Keratinocyte (primary cell): ENCODE measurements around the gene TSHZ3. TPM values are rescaled to one million over a fixed set of nuclear protein-coding genes. Genes with fewer than 3 reads are reported as not detected.

Experiments used
- DNase-seq: peaks from one replicate; pipeline ENCODE4 v3.0.0-alpha.2; 2011; ENCODE audit warnings: low read depth, missing footprints, low spot score
- FAIRE-seq: peaks from 2 replicates; lab custom pipeline; 2011; peaks lifted over from hg19 to GRCh38; lab: Jason Lieb, UNC
- H2AFZ ChIP-seq: 2 replicates; pipeline ENCODE4 v1.6.0; 2012; ENCODE audit warnings: low read length, control low read depth, inconsistent platforms; ENCODE audit not compliant: control insufficient read depth
- H3K27ac ChIP-seq: 2 replicates; pipeline ENCODE4 v1.5.1; 2011; ENCODE audit warnings: low read length; ENCODE audit not compliant: control insufficient read depth, insufficient read depth
- H3K27me3 ChIP-seq: 3 replicates; pipeline ENCODE4 v1.6.0; 2011; ENCODE audit warnings: low read length; ENCODE audit not compliant: control insufficient read depth, insufficient read depth; ENCODE audit errors: extremely low read depth
- H3K36me3 ChIP-seq, 2 experiments: 2 replicates in 1 of 2; 3 replicates in 1 of 2; pipeline ENCODE4 v1.5.1; 2011; ENCODE audit warnings: low read length in 2 of 2, mild to moderate bottlenecking in 1 of 2; ENCODE audit not compliant: control insufficient read depth in 2 of 2, insufficient read depth in 2 of 2; ENCODE audit errors: extremely low read depth in 1 of 2
- H3K4me1 ChIP-seq: 3 replicates; pipeline ENCODE4 v1.5.1; 2011; ENCODE audit warnings: low read length; ENCODE audit not compliant: control insufficient read depth, insufficient read depth; ENCODE audit errors: extremely low read depth
- H3K4me2 ChIP-seq: 3 replicates; pipeline ENCODE4 v1.6.0; 2011; ENCODE audit warnings: low read depth, low read length; ENCODE audit not compliant: control insufficient read depth, insufficient read depth; ENCODE audit errors: extremely low read depth
- H3K4me3 ChIP-seq, 3 experiments: fragments of 200-600 bp in 1 of 3; sonication (generic) in 1 of 3; 2 replicates in 2 of 3; 3 replicates in 1 of 3; pipeline ENCODE4 v1.5.1; 2011 to 2016; ENCODE audit warnings: low read length in 3 of 3, mild to moderate bottlenecking in 3 of 3, control low read depth in 2 of 3, inconsistent platforms in 1 of 3, low read depth in 1 of 3, mixed read lengths in 1 of 3, mixed run types in 1 of 3, moderate library complexity in 1 of 3; ENCODE audit not compliant: control insufficient read depth in 2 of 3, insufficient read depth in 2 of 3; ENCODE audit errors: extremely low read depth in 1 of 3
- H3K79me2 ChIP-seq: 2 replicates; pipeline ENCODE4 v1.6.0; 2012; ENCODE audit warnings: low read length; ENCODE audit not compliant: control insufficient read depth, insufficient read depth
- H3K9ac ChIP-seq: 3 replicates; pipeline ENCODE4 v1.6.0; 2011; ENCODE audit warnings: low read length; ENCODE audit not compliant: control insufficient read depth, insufficient read depth; ENCODE audit errors: extremely low read depth
- H3K9me1 ChIP-seq: 3 replicates; pipeline ENCODE4 v1.6.0; 2011; ENCODE audit warnings: low read length; ENCODE audit not compliant: control insufficient read depth, insufficient read depth; ENCODE audit errors: extremely low read depth
- H3K9me3 ChIP-seq: 2 replicates; pipeline ENCODE4 v1.5.1; 2012; ENCODE audit warnings: low read depth, low read length; ENCODE audit not compliant: control insufficient read depth
- H4K20me1 ChIP-seq: 3 replicates; pipeline ENCODE4 v1.6.0; 2011; ENCODE audit warnings: low read length; ENCODE audit not compliant: control insufficient read depth, insufficient read depth; ENCODE audit errors: extremely low read depth
- CTCF ChIP-seq, 3 experiments: IDR thresholded peaks in 1 of 3; conservative IDR thresholded peaks in 1 of 3; optimal IDR thresholded peaks in 1 of 3; 2 replicates in 2 of 3; 3 replicates in 1 of 3; pipeline versions ENCODE3 to v1.5.1; 2011; ENCODE audit warnings: low read length in 3 of 3, mild to moderate bottlenecking in 3 of 3, moderate library complexity in 2 of 3, control low read depth in 1 of 3, inconsistent platforms in 1 of 3; ENCODE audit not compliant: insufficient read depth in 2 of 3; ENCODE audit errors: extremely low read depth in 1 of 3
- EZH2 ChIP-seq: IDR thresholded peaks from one replicate; pipeline ENCODE4 v1.6.1; 2012; ENCODE audit warnings: inconsistent platforms, mild to moderate bottlenecking, low read length, moderate library complexity
- dilution Hi-C: fragments of 300-500 bp; cut with MboI; formaldehyde crosslinking; loops from one replicate; pipeline ENCODE4 v1.7.0; 2020; ENCODE audit warnings: low sequenced_read_pairs; ENCODE audit not compliant: extremely low pct_ligation_motif_present
- polyA plus RNA-seq, 5 experiments: library from polyadenylated mRNA; depleted of rRNA in 3 of 5; stranded (reverse) in 3 of 5; stranded (forward) in 1 of 5; unstranded in 1 of 5; fragments of >200 nt; gene quantifications; 1 replicate in 1 of 5; 2 replicates in 3 of 5; 3 replicates in 1 of 5; pipeline versions ENCODE4 v1.2.1 to v1.2.3, GENCODE V29; 2011 to 2012; ENCODE audit warnings: missing spikeins in 2 of 5, low read depth in 1 of 5, low replicate concordance in 1 of 5

Gene TSHZ3
- polyA plus RNA-seq, 1 donor (not counting 4 experiments of a cell fraction or from before 2014, with no cell fraction given), result 3.6 TPM

GRCh38 chr19:31261603-31262212, 87.5 kb downstream of the TSHZ3 start:
- H2AFZ ChIP-seq, result no peak overlapping the region
- dilution Hi-C loops, result no loop called here

GRCh38 chr19:31261019-31261602, 88.1 kb downstream of the TSHZ3 start:
- Histone ChIP-seq H3K27ac (no peak overlapping the region), H3K9me1 (no peaks in the 10 kb centered on the region), H3K79me2 (no peaks in the 10 kb centered on the region), H3K4me3 (no peak overlapping the region), H3K9me3 (peaks cover 8% of the 10 kb centered on the region), H3K4me2 (no peak overlapping the region), H3K27me3 (no peaks in the 10 kb centered on the region), H3K9ac (no peak overlapping the region), H2AFZ (no peak overlapping the region), H3K36me3 (no peaks in the 10 kb centered on the region), H3K4me1 (peaks cover 3% of the 10 kb centered on the region), H4K20me1 (no peaks in the 10 kb centered on the region)
- FAIRE-seq (no peak), DNase-seq (no peak)
- TF ChIP-seq EZH2 (no peak), CTCF (optimal IDR thresholded peaks at IDR 0.05 in 1 of 3, IDR thresholded peaks at IDR 0.05 in 1 of 3, conservative IDR thresholded peaks at IDR 0.05 in 1 of 3; ENCODE audit: extremely low read depth in 1 of 3, insufficient read depth in 2 of 3, low read length in 3 of 3) (no peak)
- dilution Hi-C loops, result no loop called here

More at GRCh38 chr19:31261603-31262212, 87.5 kb downstream of the TSHZ3 start:
- peaks cover 8% of the 10 kb centered on the region for H3K9me3 ChIP-seq
- peaks cover 3% of the 10 kb centered on the region for H3K4me1 ChIP-seq
- DNase-seq (no peak), FAIRE-seq (no peak)
- TF ChIP-seq CTCF (optimal IDR thresholded peaks at IDR 0.05 in 1 of 3, IDR thresholded peaks at IDR 0.05 in 1 of 3, conservative IDR thresholded peaks at IDR 0.05 in 1 of 3; ENCODE audit: extremely low read depth in 1 of 3, insufficient read depth in 2 of 3, low read length in 3 of 3) (no peak), EZH2 (no peak)
- no peak overlapping the region for H3K9ac ChIP-seq
- no peaks in the 10 kb centered on the region for H3K79me2 ChIP-seq
- H3K36me3 ChIP-seq, result no peaks in the 10 kb centered on the region
- no peak overlapping the region for H3K4me3 ChIP-seq
- no peaks in the 10 kb centered on the region for H3K27me3 ChIP-seq
- H3K9me1 ChIP-seq, result no peaks in the 10 kb centered on the region
- no peak overlapping the region for H3K4me2 ChIP-seq
- no peak overlapping the region for H3K27ac ChIP-seq
- no peaks in the 10 kb centered on the region for H4K20me1 ChIP-seq
